GM18519 (cell line): Measurements from ENCODE around the gene ATP5PB.

ENCODE experiments used
- ATAC-seq: cut with Tn5 transposase; IDR thresholded peaks from one replicate; pipeline ENCODE4 v1.9.1; 2021; ENCODE audit warnings: mild to moderate bottlenecking, moderate library complexity; ENCODE audit not compliant: unreplicated experiment, low FRiP score

Gene ATP5PB

GRCh38 chr1:111446546-111446945 is 2.7 kb upstream of the ATP5PB start:
- no peak for ATAC-seq

- ATAC-seq: no peak
Measured at GRCh38 chr1:111446967-111447892, 2.0 kb upstream of the ATP5PB start.

- no peak for ATAC-seq
Measured at GRCh38 chr1:111448482-111448917, 764 bp upstream of the ATP5PB start.

- ATAC-seq: no peak
Measured at GRCh38 chr1:111449703-111450017, 396 bp downstream of the ATP5PB start.

- no peak for ATAC-seq
Measured at GRCh38 chr1:111450185-111450584, 921 bp downstream of the ATP5PB start.

GRCh38 chr1:111452581-111452980 is 3.3 kb downstream of the ATP5PB start:
- ATAC-seq: no peak

- ATAC-seq: no peak
Measured at GRCh38 chr1:111453706-111454105, 4.4 kb downstream of the ATP5PB start.

- no peak for ATAC-seq
Measured at GRCh38 chr1:111454859-111455641, 5.8 kb downstream of the ATP5PB start.

- ATAC-seq: no peak
Measured at GRCh38 chr1:111455642-111456031, 6.4 kb downstream of the ATP5PB start.

GRCh38 chr1:111461765-111462164 is 12.5 kb downstream of the ATP5PB start:
- ATAC-seq: no peak

- no peak for ATAC-seq
Measured at GRCh38 chr1:111462370-111463028, 13.2 kb downstream of the ATP5PB start.

- no peak for ATAC-seq
Measured at GRCh38 chr1:111463029-111463683, 13.9 kb downstream of the ATP5PB start.

GRCh38 chr1:111465754-111466153 is 16.5 kb downstream of the ATP5PB start:
- ATAC-seq: no peak

- no peak for ATAC-seq
Measured at GRCh38 chr1:111466480-111466879, 17.2 kb downstream of the ATP5PB start.

GRCh38 chr1:111467865-111468716 is 18.8 kb downstream of the ATP5PB start:
- ATAC-seq: no peak

GRCh38 chr1:111468717-111469100 is 19.4 kb downstream of the ATP5PB start:
- no peak for ATAC-seq

- ATAC-seq: no peak
Measured at GRCh38 chr1:111469539-111469938, 20.3 kb downstream of the ATP5PB start.

- no peak for ATAC-seq
Measured at GRCh38 chr1:111470596-111470995, 21.3 kb downstream of the ATP5PB start.

GRCh38 chr1:111471012-111471411 is 21.7 kb downstream of the ATP5PB start:
- ATAC-seq: no peak

GRCh38 chr1:111471538-111471937 is 22.3 kb downstream of the ATP5PB start:
- no peak for ATAC-seq
